HepG2 (cell line): ENCODE results near the gene STX2. TPM values are rescaled to one million over a fixed set of nuclear protein-coding genes. Genes with fewer than 3 reads are reported as not detected.

ENCODE experiments used
- ATAC-seq: fragments of 200-7000 bp; cut with Tn5 transposase; 3 replicates; pipeline ENCODE4 v1.9.1; 2020; ENCODE audit warnings: mild to moderate bottlenecking, moderate library complexity
- BruUV-seq: library from RNA; stranded (reverse); fragments of 400-500 nt; replicated peaks from 2 replicates; lab custom pipeline; 2021; lab: Mats Ljungman, UMichigan
- CTCF ChIA-PET: fragments of 300-600 bp; formaldehyde crosslinking; extraction: SDS; loops from one replicate; lab custom pipeline; 2021; ENCODE audit warnings: low total read pairs, inconsistent platforms, low intra/inter-chr PET ratio; lab: Yijun Ruan, JAX
- POLR2A ChIA-PET: fragments of 350-600 bp; sonication (Branson Sonifier 250); formaldehyde crosslinking; loops from one replicate; lab custom pipeline; 2020; ENCODE audit warnings: antibody characterized with exemption, inconsistent platforms; lab: Yijun Ruan, JAX
- DNase-seq: peaks from one replicate; pipeline ENCODE4 v3.0.0-alpha.2; 2015; ENCODE audit warnings: low spot score
- FAIRE-seq: peaks from 3 replicates; lab custom pipeline; 2011; peaks lifted over from hg19 to GRCh38; lab: Jason Lieb, UNC
- H2AFZ ChIP-seq: one replicate; pipeline ENCODE4 v1.6.1; 2011; ENCODE audit warnings: low read length, inconsistent platforms
- H3K27ac ChIP-seq: fragments of 300-600 bp; 3 replicates; pipeline ENCODE4 v1.8.0; 2011; ENCODE audit warnings: mixed run types, mild to moderate bottlenecking, mixed read lengths, low read length, inconsistent platforms; ENCODE audit not compliant: insufficient read depth; ENCODE audit errors: extremely low read length
- H3K27me3 ChIP-seq, 2 experiments: fragments of 200-600 bp in 1 of 2; 2 replicates in 1 of 2; 3 replicates in 1 of 2; pipeline versions ENCODE4 v1.6.0 to v1.8.0; 2011; ENCODE audit warnings: low read length in 2 of 2, mild to moderate bottlenecking in 2 of 2, moderate library complexity in 2 of 2, inconsistent platforms in 1 of 2; ENCODE audit not compliant: insufficient read depth in 2 of 2, control insufficient read depth in 1 of 2
- H3K36me3 ChIP-seq, 2 experiments: fragments of 200-600 bp in 1 of 2; replicated peaks in 1 of 2; 2 replicates in 1 of 2; 3 replicates in 1 of 2; pipeline versions ENCODE4 v1.5.1 to v1.8.0; 2011; ENCODE audit warnings: low read length in 2 of 2, inconsistent platforms in 1 of 2; ENCODE audit not compliant: insufficient read depth in 2 of 2, control insufficient read depth in 1 of 2
- H3K4me1 ChIP-seq: 2 replicates; pipeline ENCODE4 v1.5.1; 2012; ENCODE audit warnings: low read length, inconsistent platforms; ENCODE audit not compliant: insufficient read depth
- H3K4me2 ChIP-seq: 2 replicates; pipeline ENCODE4 v1.6.0; 2011; ENCODE audit warnings: low read depth, low read length, inconsistent platforms
- H3K4me3 ChIP-seq, 3 experiments: fragments of 200-600 bp in 1 of 3; sonication (generic), shearing (Covaris generic) in 1 of 3; replicated peaks in 1 of 3; 2 replicates each; pipeline ENCODE4 v1.5.1; 2011 to 2016; ENCODE audit warnings: low read length in 3 of 3, inconsistent platforms in 2 of 3, low read depth in 2 of 3, mild to moderate bottlenecking in 2 of 3, control low read depth in 1 of 3, mixed read lengths in 1 of 3; ENCODE audit not compliant: insufficient read depth in 1 of 3
- H3K79me2 ChIP-seq: one replicate; pipeline ENCODE4 v1.6.1; 2011; ENCODE audit warnings: low read length, inconsistent platforms; ENCODE audit not compliant: insufficient read depth
- H3K9ac ChIP-seq: 2 replicates; pipeline ENCODE4 v1.6.0; 2011; ENCODE audit warnings: mild to moderate bottlenecking, low read depth, low read length, inconsistent platforms; ENCODE audit not compliant: insufficient read depth
- H3K9me3 ChIP-seq: 2 replicates; pipeline ENCODE4 v1.5.1; 2012; ENCODE audit warnings: mild to moderate bottlenecking, low read length
- H4K20me1 ChIP-seq: 2 replicates; pipeline ENCODE4 v1.6.0; 2011; ENCODE audit warnings: inconsistent platforms, mild to moderate bottlenecking, low read length, moderate library complexity; ENCODE audit not compliant: insufficient read depth
- BCLAF1 ChIP-seq: fragments of 450-650 bp; IDR thresholded peaks from 2 replicates; pipeline ENCODE4 v1.6.1; 2017; ENCODE audit warnings: mild to moderate bottlenecking
- CEBPB ChIP-seq: IDR thresholded peaks from 2 replicates; pipeline ENCODE4 v1.6.1; 2011; ENCODE audit warnings: low read depth, low read length, improper control_type of control experiment, borderline replicate concordance
- GTF3A ChIP-seq: sonication (generic); formaldehyde crosslinking; conservative IDR thresholded peaks from 2 replicates; pipeline ENCODE4 v1.4.0; 2020; ENCODE audit warnings: mild to moderate bottlenecking, missing genetic modification reagents
- SRY ChIP-seq: sonication (generic); formaldehyde crosslinking; IDR thresholded peaks from 2 replicates; pipeline ENCODE4 v1.8.0; 2022; ENCODE audit warnings: mild to moderate bottlenecking, missing genetic modification reagents
- ZNF337 ChIP-seq: sonication (generic); formaldehyde crosslinking; IDR thresholded peaks from 2 replicates; pipeline ENCODE4 v1.5.1; 2020; ENCODE audit warnings: missing genetic modification reagents, low read depth, mild to moderate bottlenecking, borderline replicate concordance
- ZNF816 ChIP-seq: sonication (generic); formaldehyde crosslinking; IDR thresholded peaks from 2 replicates; pipeline ENCODE4 v1.8.0; 2022; ENCODE audit warnings: missing genetic modification reagents, mild to moderate bottlenecking, borderline replicate concordance
- WGBS: methylation state at CpG from one replicate; pipeline ENCODE4 v1.1.6; 2017; ENCODE audit warnings: low lambda C conversion rate; 5-methylcytosine and 5-hydroxymethylcytosine counted together
- in situ Hi-C: cut with HindIII; loops from 2 replicates; pipeline ENCODE4 v1.10.0; 2017; ENCODE audit warnings: low pct_unique_long_range_greater_than_20kb; ENCODE audit not compliant: extremely low pct_ligation_motif_present
- intact Hi-C: fragments of 100-400 bp; cut with micrococcal nuclease; formaldehyde crosslinking; loops from one replicate; pipeline ENCODE4 v1.10.0; 2022; ENCODE audit not compliant: unreplicated experiment
- polyA plus RNA-seq, 8 experiments: library from polyadenylated mRNA; depleted of rRNA in 3 of 8; stranded (reverse) in 7 of 8; unstranded in 1 of 8; fragments of >200 nt; fragmentation: Illumina TruSeq in 4 of 8; extraction: Trizol in 4 of 8; gene quantifications; 2 replicates each; pipeline versions ENCODE4 v1.2.1 to v1.2.3, GENCODE V29; 2011 to 2016; ENCODE audit warnings: low read depth in 4 of 8, missing spikeins in 1 of 8, mixed read lengths in 1 of 8; ENCODE audit not compliant: insufficient read depth in 1 of 8
- total RNA-seq, 5 experiments: library from RNA; depleted of rRNA; stranded (reverse); fragments of >200 nt; fragmentation: Illumina TruSeq; extraction: Trizol; gene quantifications; 2 replicates each; pipeline ENCODE4 v1.2.3, GENCODE V29; 2016; ENCODE audit warnings: low read depth in 1 of 5

STX2 gene
- total and polyA plus RNA-seq, 2 of the 13 experiments (the other 11 are each of a cell fraction or from before 2014, with no cell fraction given) = 13.4 to 25.1 TPM

- Histone ChIP-seq H3K4me3 (no peak overlapping the region), H2AFZ (no peak overlapping the region), H3K36me3 (no peaks in the 10 kb centered on the region), H3K4me1 (peaks cover 26% of the 10 kb centered on the region), H4K20me1 (no peaks in the 10 kb centered on the region), H3K27me3 (peaks cover 0 to 2% of the 10 kb centered on the region in 2 experiments; a peak in 2 of 5 replicates), H3K79me2 (no peaks in the 10 kb centered on the region), H3K9ac (no peak overlapping the region), H3K9me3 (no peaks in the 10 kb centered on the region), H3K4me2 (no peak overlapping the region), H3K27ac (no peak overlapping the region)
- intact Hi-C loops = no loop called here
- no peak for TF ChIP-seq SRY
- TF ChIP-seq ZNF816 = no peak
- TF ChIP-seq ZNF337 (CRISPR knock-in tag) = peak; percentile 96; the same call in 1 of the 2 replicates
- TF ChIP-seq BCLAF1 = no peak
- ATAC-seq (no peak; the same call in 2 of the 3 replicates), FAIRE-seq (no peak), DNase-seq (no peak)
- BruUV-seq = no TSS peak
- ChIA-PET CTCF (no interaction called here), POLR2A (interaction anchor here (0.6 kb wide), 1 partner anchor 274 kb away, joined by 4 read pairs; no protein-coding TSS in a partner anchor)
- WGBS = 13% methylated on average over 5 of the region's 6 CpGs
- in situ Hi-C loops = no loop called here
Observed at GRCh38 chr12:130859161-130859560, 20.1 kb upstream of the STX2 start.

GRCh38 chr12:130858084-130858483 is 19.0 kb upstream of the STX2 start:
- H4K20me1 ChIP-seq = no peaks in the 10 kb centered on the region
- CTCF ChIA-PET = no interaction called here
- 40% methylated on average over 4 of the region's 4 CpGs for WGBS
- no peak overlapping the region for H2AFZ ChIP-seq
- intact Hi-C loops = no loop called here
- no peak for FAIRE-seq
- no peak overlapping the region for H3K4me2 ChIP-seq
- peaks cover 21% of the 10 kb centered on the region for H3K4me1 ChIP-seq
- in situ Hi-C loops = no loop called here
- H3K9ac ChIP-seq = no peak overlapping the region
- H3K79me2 ChIP-seq = no peaks in the 10 kb centered on the region
- BruUV-seq = no TSS peak
- no peaks in the 10 kb centered on the region for H3K9me3 ChIP-seq
- no peak for DNase-seq
- no peaks in the 10 kb centered on the region for H3K36me3 ChIP-seq
- peaks cover 0 to 2% of the 10 kb centered on the region in 2 experiments; a peak in 2 of 5 replicates for H3K27me3 ChIP-seq
- H3K27ac ChIP-seq = no peak overlapping the region
- no peak for ATAC-seq
- peak; percentile 36; the same call in 1 of the 2 replicates for TF ChIP-seq CEBPB
- TF ChIP-seq GTF3A (CRISPR knock-in tag) = no peak
- no peak overlapping the region for H3K4me3 ChIP-seq
- POLR2A ChIA-PET = no interaction called here
